ENCODE measurements around the gene INHBB.

The INHBB gene

DNA sequence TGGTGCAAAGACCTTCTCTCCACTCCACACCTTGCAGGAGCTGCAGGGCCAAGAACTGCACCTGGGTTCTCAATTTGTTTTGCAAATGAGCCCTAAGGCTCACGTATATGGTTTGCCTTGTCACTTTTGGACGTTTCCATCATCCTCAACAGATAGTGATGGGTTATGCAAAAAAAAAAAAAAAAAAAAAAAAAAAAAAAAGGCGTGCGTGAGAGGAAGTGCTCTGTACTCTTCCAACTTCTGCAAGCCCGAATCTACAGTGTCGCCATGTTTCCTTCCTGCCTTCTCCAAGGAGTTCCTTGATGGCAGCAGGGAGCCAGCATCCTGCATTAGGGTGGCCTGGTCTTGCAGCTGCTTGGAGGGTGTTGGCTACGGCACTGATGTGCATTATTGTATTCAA, 4.0 kb upstream of the INHBB start:
- no peak for DNase-seq

DNA sequence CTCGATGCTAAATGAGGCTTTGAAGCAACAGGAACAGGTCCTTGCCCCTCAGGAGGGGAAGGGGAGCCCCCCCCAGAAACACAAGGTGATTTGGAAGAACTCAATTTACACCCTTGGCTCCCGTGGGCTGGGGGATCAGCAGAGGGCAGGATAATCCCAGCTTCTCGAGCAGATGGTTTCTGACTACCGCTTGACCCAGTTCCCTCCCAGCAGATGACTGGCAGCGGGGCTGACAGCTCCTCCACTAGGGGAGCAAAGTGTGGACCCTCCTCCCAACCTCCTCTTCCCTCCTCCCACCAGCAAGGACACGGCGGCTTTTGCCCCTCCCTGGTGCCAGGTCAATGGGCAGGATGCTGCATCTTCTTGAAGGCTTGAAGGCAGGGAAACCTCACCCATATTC, 3.5 kb upstream of the INHBB start:
- DNase-seq: no peak

DNA sequence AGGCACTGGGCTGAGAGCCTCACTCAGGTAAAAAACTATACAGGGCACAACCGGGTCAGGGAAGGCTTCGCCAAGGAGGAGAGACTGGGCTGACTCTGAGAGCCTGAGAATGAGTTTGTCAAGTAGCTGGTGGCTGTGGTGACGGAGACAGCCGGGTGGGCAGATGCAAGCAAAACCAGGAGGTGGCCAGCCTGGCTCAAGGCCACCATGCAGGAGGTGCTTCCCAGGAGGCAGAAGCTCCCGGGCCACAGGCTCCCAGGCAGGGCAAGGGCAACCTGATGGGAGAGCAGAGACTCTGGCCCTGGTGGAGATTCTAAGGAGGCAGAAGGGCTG, 2.9 kb upstream of the INHBB start:
- no peak for DNase-seq

DNA sequence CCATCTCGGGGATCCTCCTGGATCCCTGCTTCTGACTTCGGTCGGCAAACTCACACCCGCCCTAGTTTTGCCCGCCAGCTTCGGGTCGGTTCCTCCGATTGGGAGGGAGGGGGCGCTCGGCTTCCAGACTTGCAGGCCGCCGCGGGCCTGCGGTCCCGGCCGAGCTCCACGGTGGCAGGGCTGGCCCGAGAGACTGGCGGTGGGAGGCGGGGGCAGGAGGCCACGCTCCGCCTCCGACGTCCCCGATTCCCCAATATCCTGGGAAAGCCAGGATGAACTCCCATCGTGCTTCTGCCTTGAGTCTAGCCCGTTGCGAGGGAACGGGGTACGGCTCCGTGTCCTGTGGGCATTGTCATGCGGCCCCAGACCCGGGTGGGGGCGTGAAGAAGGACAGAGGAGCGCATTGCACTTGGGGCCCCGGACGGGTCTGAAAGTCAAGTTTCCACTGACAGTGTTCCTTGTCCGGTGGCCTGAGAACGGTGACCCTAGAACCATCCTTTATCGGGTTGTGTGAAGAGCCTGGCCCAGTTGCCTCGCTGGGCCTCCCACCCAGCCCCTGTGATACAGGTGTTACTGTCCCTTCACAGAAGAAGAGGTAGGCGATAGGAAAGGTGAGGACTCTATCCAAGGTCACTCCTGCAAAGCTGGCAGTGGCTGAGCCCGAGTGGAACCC, 2.4 kb upstream of the INHBB start:
- peak in 53 of 56 donors; percentile 18 to 83 (median 57) for DNase-seq

DNA sequence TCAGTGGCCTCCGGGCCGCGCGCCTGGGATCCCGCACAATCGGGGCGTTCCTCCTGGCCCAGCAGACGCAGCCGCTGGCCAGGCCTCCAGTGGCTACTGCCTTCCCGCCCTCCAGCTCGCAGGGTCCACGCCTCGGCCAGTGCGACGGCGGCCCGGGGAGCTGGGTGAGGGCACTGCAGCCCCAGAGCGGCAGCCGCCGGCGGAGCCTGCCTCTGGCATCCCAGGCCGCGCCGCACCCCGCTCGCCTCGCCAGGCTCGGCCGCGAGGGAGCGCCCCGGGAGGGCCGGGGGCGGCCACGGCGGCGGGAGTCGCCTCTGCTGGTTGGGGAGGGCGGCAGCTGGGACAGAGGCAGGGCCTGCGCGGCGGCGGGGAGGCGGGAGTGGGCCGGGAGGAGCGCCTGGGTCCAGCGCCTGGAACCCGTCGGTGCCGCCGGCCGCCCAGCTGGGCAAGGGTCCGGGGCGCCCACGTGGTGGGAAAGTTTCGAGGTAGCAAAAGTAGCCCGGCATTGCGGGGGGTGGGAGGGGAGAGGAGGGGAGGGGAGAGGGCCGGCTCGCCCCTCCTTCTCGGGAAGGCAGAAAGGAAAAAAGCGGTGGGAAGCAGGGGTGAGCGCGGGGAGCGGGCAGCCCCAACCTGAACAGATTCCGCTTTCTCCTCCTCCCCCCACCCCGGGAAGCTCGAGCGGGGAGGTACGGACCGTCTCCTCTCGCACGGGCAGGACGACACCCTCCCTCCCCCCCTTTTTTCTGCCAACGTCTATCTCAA, 1.5 kb upstream of the INHBB start:
- DNase-seq: peak in 29 of 56 donors; percentile 6 to 59 (median 29)

DNA sequence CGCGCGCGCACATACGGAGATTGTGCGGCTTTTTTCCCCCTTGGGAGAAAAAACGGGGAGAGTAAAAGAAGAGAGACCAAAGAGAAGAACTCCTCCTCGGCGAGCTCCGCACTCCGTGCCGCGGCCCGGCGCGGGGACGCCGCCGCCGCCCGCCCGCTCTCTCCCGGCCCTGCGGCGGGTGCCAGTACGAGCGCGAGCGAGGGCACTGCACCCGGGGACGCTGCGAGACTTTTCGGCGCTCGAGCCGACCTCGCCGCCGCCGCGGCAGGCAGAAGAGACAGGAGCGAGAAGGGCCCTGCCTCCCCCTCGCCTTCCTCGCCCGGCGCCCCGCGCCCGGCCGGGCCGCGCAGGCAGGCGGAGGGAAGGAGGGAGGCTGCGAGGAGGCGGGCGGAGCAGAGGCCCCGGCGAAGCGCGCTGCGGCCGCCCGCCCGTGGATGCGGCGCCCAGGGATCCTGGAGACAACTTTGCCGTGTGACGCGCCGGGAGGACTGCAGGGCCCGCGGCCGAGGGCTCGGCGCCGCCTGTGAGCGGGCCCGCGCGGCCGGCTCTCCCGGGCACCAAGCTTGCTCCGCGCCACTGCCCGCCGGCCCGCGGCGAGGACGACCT, 857 bp upstream of the INHBB start:
- DNase-seq: peak in 2 of 56 donors; percentile 14 to 38

DNA sequence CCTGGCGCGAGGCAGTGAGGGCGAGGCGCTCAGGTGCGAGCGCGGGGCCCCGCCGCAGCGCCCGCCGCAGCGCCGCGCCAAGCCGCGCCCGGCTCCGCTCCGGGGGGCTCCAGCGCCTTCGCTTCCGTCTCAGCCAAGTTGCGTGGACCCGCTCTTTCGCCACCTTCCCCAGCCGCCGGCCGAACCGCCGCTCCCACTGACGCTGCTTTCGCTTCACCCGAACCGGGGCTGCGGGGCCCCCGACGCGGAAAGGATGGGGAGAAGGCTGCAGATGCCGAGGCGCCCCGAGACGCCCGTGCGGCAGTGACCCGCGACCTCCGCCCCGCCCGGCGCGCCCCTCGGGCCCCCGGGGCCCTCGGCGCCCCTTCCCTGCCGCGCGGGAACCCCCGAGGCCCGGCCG, 328 bp upstream of the INHBB start:
- DNase-seq: no peak

DNA sequence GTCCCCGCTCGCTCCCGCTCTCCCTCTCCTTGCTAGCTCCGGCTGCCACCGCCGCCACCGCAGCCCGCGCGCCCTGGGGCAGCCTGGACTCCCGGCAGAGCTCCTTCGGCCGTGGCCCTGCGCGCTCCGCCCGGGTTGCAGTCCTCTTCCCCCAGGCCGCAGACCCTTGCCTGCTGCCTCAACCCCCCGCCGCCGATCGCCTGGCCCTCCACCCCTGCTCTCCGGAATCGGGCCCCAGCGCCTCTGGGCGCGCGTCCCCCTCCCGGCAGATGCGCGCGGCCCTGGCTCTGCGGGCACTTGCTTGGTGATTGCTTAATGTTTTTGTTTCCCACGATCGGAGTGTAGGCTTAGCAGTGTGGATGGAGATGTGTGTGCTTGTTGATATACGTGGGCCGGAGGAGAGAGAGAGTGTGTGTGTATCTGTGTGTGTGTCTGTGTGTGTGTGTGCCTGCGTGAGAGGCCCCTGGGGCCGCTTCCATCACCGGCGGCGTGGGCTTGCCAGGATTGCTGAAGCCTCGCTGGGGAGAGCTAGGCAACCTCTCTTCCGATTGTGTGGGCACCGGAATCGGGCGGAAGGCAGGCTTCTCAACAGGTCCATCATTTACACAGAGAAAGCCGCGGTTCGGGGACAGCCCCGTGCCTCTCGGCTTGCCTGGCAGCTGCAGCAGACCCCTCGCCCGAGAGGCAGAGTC, 877 bp downstream of the INHBB start:
- DNase-seq: peak in 22 of 56 donors; percentile 8 to 56 (median 22)

DNA sequence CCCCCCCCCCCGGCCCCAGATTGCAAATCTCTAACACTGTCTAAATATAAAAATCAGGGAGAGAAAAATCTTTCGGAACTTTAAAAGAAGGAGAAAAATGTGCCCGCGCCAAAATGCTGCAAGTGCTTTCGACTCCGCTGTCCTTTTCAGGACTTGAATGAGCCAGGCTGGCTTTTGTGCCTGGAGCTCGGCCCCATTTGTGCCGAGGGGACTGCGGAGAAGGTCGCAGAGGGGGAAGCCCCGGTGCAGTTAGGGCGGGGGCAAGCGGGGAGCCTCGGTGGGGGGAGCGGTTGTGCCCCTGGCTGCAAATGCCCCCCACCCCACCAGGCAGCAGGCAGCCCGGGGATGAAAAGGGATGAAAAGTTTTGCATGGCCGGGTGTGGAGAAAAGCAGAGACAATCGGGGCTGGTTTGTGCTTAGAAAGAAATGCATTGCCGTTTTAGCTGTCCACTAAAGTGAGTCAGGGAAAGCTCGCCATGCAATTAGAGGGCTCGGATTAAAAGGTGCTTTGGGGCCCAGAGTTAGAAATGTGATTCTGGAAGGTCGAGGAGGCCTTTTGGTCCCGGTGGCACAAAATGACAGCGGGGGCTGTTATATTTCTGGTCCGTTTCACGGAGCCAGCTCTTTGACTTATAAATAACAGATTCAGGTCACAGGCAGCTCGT, 1.6 kb downstream of the INHBB start:
- DNase-seq: peak in 5 of 56 donors; percentile 16 to 34 (median 19)

DNA sequence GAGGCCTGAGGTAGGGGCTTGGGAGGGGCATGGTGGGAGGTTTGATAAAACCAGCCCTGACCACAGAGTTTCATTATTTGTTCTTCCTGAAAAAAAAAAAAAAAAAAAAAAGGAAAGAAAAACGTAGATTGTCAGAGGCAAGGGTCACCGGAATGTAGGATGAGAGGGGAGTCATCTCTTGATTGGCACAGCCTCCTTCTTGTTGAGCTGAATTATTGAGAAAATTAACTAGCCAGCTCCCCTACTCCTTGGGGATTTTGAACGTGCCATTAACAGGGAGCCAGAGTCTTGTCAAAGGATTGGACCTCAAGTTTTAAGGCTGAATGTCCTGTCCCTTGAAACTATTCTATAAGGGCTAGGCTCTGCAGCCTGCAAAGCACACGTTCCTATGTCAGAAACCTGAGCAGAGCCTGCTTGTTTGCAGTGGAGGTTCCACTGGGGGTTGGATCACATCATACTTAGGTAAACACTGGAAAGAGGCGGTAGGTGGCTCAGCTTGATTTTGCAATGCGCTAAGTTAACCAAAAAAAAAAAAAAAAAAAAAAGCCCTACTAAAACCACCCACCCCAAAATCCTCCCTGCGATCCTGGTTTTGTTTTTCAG, 2.3 kb downstream of the INHBB start:
- no peak for DNase-seq

DNA sequence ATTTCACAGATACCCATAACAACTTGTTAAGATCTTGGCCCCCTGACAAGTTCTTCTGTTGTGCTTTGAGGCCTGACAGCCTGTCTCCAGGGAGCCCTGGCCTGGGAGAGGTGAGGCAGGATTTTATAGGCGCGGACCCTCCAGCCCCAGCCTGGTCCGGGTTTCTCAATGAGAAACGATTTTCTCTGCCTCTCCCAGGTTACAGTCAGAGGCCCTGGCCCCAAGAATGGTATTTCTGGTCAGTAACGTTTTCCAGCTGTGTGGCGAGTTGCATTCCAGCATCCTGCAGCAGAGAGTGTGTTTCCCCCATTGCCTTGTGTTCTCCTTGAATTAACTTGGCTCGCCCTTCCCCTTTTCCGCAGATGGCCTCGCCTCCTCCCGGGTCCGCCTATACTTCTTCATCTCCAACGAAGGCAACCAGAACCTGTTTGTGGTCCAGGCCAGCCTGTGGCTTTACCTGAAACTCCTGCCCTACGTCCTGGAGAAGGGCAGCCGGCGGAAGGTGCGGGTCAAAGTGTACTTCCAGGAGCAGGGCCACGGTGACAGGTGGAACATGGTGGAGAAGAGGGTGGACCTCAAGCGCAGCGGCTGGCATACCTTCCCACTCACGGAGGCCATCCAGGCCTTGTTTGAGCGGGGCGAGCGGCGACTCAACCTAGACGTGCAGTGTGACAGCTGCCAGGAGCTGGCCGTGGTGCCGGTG, 3.0 kb downstream of the INHBB start:
- DNase-seq: no peak

DNA sequence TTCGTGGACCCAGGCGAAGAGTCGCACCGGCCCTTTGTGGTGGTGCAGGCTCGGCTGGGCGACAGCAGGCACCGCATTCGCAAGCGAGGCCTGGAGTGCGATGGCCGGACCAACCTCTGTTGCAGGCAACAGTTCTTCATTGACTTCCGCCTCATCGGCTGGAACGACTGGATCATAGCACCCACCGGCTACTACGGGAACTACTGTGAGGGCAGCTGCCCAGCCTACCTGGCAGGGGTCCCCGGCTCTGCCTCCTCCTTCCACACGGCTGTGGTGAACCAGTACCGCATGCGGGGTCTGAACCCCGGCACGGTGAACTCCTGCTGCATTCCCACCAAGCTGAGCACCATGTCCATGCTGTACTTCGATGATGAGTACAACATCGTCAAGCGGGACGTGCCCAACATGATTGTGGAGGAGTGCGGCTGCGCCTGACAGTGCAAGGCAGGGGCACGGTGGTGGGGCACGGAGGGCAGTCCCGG, 3.5 kb downstream of the INHBB start:
- DNase-seq: no peak

DNA sequence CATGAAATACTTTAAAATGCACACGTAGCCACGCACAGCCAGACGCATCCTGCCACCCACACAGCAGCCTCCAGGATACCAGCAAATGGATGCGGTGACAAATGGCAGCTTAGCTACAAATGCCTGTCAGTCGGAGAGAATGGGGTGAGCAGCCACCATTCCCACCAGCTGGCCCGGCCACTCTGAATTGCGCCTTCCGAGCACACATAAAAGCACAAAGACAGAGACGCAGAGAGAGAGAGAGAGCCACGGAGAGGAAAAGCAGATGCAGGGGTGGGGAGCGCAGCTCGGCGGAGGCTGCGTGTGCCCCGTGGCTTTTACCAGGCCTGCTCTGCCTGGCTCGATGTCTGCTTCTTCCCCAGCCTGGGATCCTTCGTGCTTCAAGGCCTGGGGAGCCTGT, 4.1 kb downstream of the INHBB start:
- peak in 1 of 56 donors; percentile 18 for DNase-seq

DNA sequence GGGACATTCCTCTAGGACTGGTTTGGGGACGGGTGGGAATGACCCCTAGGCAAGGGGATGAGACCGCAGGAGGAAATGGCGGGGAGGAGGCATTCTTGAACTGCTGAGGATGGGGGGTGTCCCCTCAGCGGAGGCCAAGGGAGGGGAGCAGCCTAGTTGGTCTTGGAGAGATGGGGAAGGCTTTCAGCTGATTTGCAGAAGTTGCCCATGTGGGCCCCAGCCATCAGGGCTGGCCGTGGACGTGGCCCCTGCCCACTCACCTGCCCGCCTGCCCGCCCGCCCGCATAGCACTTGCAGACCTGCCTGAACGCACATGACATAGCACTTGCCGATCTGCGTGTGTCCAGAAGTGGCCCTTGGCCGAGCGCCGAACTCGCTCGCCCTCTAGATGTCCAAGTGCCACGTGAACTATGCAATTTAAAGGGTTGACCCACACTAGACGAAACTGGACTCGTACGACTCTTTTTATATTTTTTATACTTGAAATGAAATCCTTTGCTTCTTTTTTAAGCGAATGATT, 4.9 kb downstream of the INHBB start:
- DNase-seq: no peak

DNA sequence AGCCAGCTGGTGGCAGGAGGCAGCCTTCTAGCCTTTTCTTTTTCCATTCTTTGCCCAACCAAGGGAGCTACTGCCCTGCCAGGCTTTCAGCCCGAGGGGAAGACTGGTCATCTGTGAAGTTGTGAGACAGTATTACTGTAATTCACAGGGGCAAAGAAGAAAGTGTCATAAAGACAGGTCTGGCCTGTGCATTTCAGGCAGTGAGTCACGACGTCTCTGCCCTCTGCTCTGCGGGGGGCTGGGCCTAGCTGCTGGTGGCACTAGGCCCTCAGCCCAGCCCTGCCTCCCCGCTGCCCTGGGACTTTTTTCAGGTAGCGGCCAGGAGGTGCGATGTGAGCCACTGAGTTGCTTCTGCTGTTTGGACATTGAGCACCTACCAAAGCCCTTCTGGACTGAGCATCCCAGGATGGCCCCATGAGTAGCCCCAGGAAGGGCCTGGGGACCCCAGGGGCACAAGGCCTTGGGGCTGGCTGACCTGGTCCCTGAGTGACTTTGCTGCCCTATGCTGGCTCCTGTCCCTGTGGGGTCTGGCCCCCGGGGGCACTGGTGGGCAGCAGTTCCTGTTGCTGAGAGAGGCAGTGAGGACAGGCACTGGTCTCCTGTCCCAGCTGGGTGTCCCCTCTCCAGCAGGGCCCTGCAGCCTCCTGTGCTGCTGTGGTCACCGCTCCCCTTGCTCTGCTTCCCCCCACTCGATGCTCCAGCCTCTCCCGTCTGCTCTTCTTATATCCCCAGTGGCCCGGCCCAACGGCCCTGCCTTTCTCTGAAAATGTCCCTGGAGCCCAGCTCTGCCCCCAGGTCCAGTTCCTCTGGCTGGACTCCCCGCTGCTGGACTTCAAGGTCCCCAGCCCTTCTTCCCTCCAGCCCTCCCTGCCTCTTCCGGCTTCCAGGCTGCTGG, 7.0 kb downstream of the INHBB start:
- no peak for DNase-seq

DNA sequence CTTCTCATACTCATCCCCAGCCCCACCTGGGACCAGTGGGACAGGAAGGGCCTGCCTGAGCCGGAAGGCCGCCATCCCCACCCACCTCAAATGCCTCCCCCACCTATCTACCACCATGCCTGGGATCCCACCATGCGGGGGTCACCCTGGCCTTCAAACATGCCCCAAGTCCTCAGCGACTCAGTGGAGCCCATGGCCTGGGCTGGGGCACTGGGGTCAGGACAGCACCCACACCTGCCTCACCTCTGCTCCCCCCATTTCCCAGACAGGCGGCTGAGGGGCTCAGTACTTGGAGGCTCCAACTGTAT, 7.6 kb downstream of the INHBB start:
- DNase-seq: no peak

DNA sequence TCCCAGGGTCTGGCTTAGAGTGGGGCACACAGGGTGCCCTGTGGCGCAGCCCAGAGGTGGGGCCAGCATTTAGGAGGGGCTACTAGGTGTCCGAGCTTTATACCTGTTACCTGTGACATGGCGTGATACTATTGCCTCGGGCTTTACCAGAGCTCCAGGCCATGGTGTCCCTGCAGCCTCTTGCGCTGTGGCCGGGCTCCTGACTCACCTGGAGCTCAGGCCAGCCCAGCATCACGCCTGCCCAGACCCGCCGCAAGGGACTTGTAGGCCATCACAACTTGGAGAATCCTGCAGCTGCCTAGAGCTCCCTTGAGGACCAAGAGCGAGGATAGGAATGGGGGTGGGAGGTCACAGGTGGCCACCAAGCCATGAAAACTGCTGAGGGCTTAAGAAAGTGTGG, 8.0 kb downstream of the INHBB start:
- DNase-seq: no peak

DNA sequence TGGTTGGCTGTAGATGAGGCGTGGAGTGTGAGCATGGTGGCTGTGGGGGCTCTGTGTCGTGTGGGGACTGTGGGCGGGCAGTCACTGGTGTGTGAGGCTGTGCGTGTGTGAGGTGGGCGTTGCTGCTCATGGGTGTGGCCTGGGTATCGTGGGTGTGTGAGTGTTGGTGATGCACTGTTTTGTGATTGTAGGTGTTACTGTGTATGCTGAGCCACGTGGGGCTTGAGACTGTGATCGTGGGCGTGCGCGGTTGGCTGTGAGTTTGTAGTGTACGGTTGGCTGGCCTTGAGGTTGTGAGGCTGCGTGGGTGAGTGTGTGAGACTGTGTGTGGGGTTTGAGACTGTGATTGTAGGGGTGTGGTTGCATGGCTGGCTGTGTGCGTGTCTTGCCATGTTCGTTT, 8.5 kb downstream of the INHBB start:
- peak in 2 of 56 donors; percentile 9 to 44 for DNase-seq

Measured in nucleus accumbens (tissue), 56 donors.